A673 (cell line): ENCODE measurements around the gene TSPYL6. TPM values are rescaled to one million over a fixed set of nuclear protein-coding genes. Genes with fewer than 3 reads are reported as not detected.

Experiments used
- BruUV-seq: library from RNA; stranded (reverse); fragments of 400-500 nt; replicated peaks from 2 replicates; lab custom pipeline; 2021; lab: Mats Ljungman, UMichigan
- CTCF ChIA-PET: fragments of 300-600 bp; sonication (Branson Sonifier 250); formaldehyde crosslinking; loops from one replicate; lab custom pipeline; 2022; ENCODE audit warnings: antibody characterized with exemption; lab: Charles Lee
- POLR2A ChIA-PET: fragments of 300-600 bp; sonication (Branson Sonifier 250); formaldehyde crosslinking; loops from one replicate; lab custom pipeline; 2022; ENCODE audit warnings: antibody characterized with exemption; ENCODE audit not compliant: low non-redundant PET; lab: Charles Lee
- DNase-seq: peaks from one replicate; pipeline ENCODE4 v3.0.0-alpha.2; 2015; ENCODE audit warnings: low spot score
- H3K27ac ChIP-seq: fragments of 200-600 bp; sonication (generic); 2 replicates; pipeline ENCODE4 v1.5.1; 2016; ENCODE audit warnings: mixed run types, low read depth, mild to moderate bottlenecking, mixed read lengths, antibody characterized with exemption, low read length; ENCODE audit not compliant: poor library complexity, severe bottlenecking
- H3K27me3 ChIP-seq: fragments of 200-600 bp; sonication (generic); replicated peaks from 2 replicates; pipeline ENCODE4 v1.6.1; 2017; ENCODE audit warnings: mixed run types, low read depth, mild to moderate bottlenecking, mixed read lengths, antibody characterized with exemption, low read length; ENCODE audit not compliant: insufficient read depth, poor library complexity
- H3K36me3 ChIP-seq: fragments of 200-600 bp; sonication (generic); 2 replicates; pipeline ENCODE4 v1.6.1; 2016; ENCODE audit warnings: mixed run types, mild to moderate bottlenecking, mixed read lengths, antibody characterized with exemption, low read length; ENCODE audit not compliant: insufficient read depth, poor library complexity, severe bottlenecking
- H3K4me1 ChIP-seq: fragments of 200-600 bp; sonication (generic); 2 replicates; pipeline ENCODE4 v1.6.1; 2017; ENCODE audit warnings: mixed run types, mild to moderate bottlenecking, mixed read lengths, antibody characterized with exemption, low read length; ENCODE audit not compliant: insufficient read depth, poor library complexity, severe bottlenecking
- H3K4me3 ChIP-seq: fragments of 200-600 bp; sonication (generic); 2 replicates; pipeline ENCODE4 v1.5.1; 2016; ENCODE audit warnings: low read depth, mixed run types, mild to moderate bottlenecking, mixed read lengths, low read length; ENCODE audit not compliant: poor library complexity, severe bottlenecking
- H3K9me3 ChIP-seq: fragments of 200-600 bp; sonication (generic); 2 replicates; pipeline ENCODE4 v1.6.1; 2016; ENCODE audit warnings: mixed run types, low read depth, mild to moderate bottlenecking, mixed read lengths, antibody characterized with exemption, low read length; ENCODE audit not compliant: poor library complexity, severe bottlenecking
- CTCF ChIP-seq: fragments of 300-800, 200-600 bp; sonication (generic); conservative IDR thresholded peaks from 2 replicates; pipeline ENCODE4 v1.5.1; 2017; ENCODE audit warnings: low read depth, mild to moderate bottlenecking, antibody characterized with exemption, low read length, moderate library complexity, mixed read lengths
- EZH2 ChIP-seq: fragments of 200-600 bp; sonication (generic); IDR thresholded peaks from 2 replicates; pipeline ENCODE4 v1.6.1; 2017; ENCODE audit warnings: borderline replicate concordance, low read depth, mild to moderate bottlenecking, mixed read lengths, antibody characterized with exemption, low read length; ENCODE audit not compliant: poor library complexity, severe bottlenecking
- intact Hi-C: fragments of 100-400 bp; cut with micrococcal nuclease; formaldehyde crosslinking; loops from one replicate; pipeline ENCODE4 v1.10.0; 2022; ENCODE audit not compliant: unreplicated experiment
- total RNA-seq: library from RNA; stranded (reverse); gene quantifications from 2 replicates; pipeline ENCODE4 v1.2.3, GENCODE V29; 2021

Gene TSPYL6
- total RNA-seq, 1 experiment from 2014 or later = not detected

GRCh38 chr2:54226260-54226659, 29.8 kb downstream of the TSPYL6 start:
- ChIA-PET CTCF (no interaction called here), POLR2A (no interaction called here)
- BruUV-seq = no TSS peak
- DNase-seq = no peak
- Histone ChIP-seq H3K36me3 (no peaks in the 10 kb centered on the region), H3K4me1 (no peaks in the 10 kb centered on the region), H3K27ac (no peak overlapping the region), H3K4me3 (no peak overlapping the region), H3K9me3 (no peaks in the 10 kb centered on the region), H3K27me3 (no peaks in the 10 kb centered on the region)
- TF ChIP-seq CTCF (no peak), EZH2 (no peak)
- intact Hi-C loops = no loop called here

GRCh38 chr2:54224997-54225396, 31.0 kb downstream of the TSPYL6 start:
- POLR2A ChIA-PET = no interaction called here
- H3K4me1 ChIP-seq = no peaks in the 10 kb centered on the region
- DNase-seq = no peak
- no peak overlapping the region for H3K27ac ChIP-seq
- no peak overlapping the region for H3K4me3 ChIP-seq
- TF ChIP-seq EZH2 = no peak
- no peak for TF ChIP-seq CTCF
- H3K9me3 ChIP-seq = no peaks in the 10 kb centered on the region
- intact Hi-C loops = no loop called here
- no TSS peak for BruUV-seq
- H3K27me3 ChIP-seq = no peaks in the 10 kb centered on the region
- H3K36me3 ChIP-seq = no peaks in the 10 kb centered on the region
- CTCF ChIA-PET = no interaction called here

- intact Hi-C loops = no loop called here
- ChIA-PET POLR2A (no interaction called here), CTCF (no interaction called here)
- Histone ChIP-seq H3K27ac (no peak overlapping the region), H3K27me3 (no peaks in the 10 kb centered on the region), H3K9me3 (no peaks in the 10 kb centered on the region), H3K36me3 (no peaks in the 10 kb centered on the region), H3K4me1 (peaks cover 15% of the 10 kb centered on the region), H3K4me3 (no peak overlapping the region)
- no TSS peak for BruUV-seq
- DNase-seq = no peak
- TF ChIP-seq CTCF = no peak
- TF ChIP-seq EZH2 = no peak
Measured at GRCh38 chr2:54213082-54213481, 42.9 kb downstream of the TSPYL6 start.
